H9 (cell line): ENCODE measurements around the gene ACOT11. TPM values are rescaled to one million over a fixed set of nuclear protein-coding genes. Genes with fewer than 3 reads are reported as not detected.

Source experiments
- DNase-seq: peaks from one replicate; pipeline ENCODE4 v3.0.0-alpha.2; 2017
- H2AFZ ChIP-seq: one replicate; pipeline ENCODE4 v1.6.1; 2013; ENCODE audit warnings: mild to moderate bottlenecking, low read length, control low read depth, moderate library complexity
- H2AK5ac ChIP-seq: 2 replicates; pipeline ENCODE4 v1.6.1; 2013; ENCODE audit warnings: low read length, control low read depth, mixed read lengths; ENCODE audit not compliant: insufficient read length
- H2BK120ac ChIP-seq: one replicate; pipeline ENCODE4 v1.6.1; 2013; ENCODE audit warnings: low read depth, mild to moderate bottlenecking, low read length, control low read depth, inconsistent platforms; ENCODE audit not compliant: poor library complexity, severe bottlenecking
- H2BK12ac ChIP-seq: 2 replicates; pipeline ENCODE4 v1.6.1; 2013; ENCODE audit warnings: low read length, control low read depth, mixed read lengths, low read depth; ENCODE audit not compliant: insufficient read length
- H2BK15ac ChIP-seq: 2 replicates; pipeline ENCODE4 v1.6.1; 2013; ENCODE audit warnings: low read depth, low read length, control low read depth
- H2BK20ac ChIP-seq: one replicate; pipeline ENCODE4 v1.6.1; 2013; ENCODE audit warnings: low read depth, mild to moderate bottlenecking, low read length, control low read depth, inconsistent platforms; ENCODE audit not compliant: poor library complexity, severe bottlenecking
- H2BK5ac ChIP-seq: 2 replicates; pipeline ENCODE4 v1.6.1; 2013; ENCODE audit warnings: low read length, control low read depth, mixed read lengths; ENCODE audit not compliant: insufficient read length
- H3K14ac ChIP-seq: 2 replicates; pipeline ENCODE4 v1.6.1; 2013; ENCODE audit warnings: low read length, control low read depth; ENCODE audit not compliant: insufficient read depth
- H3K18ac ChIP-seq: 2 replicates; pipeline ENCODE4 v1.6.1; 2013; ENCODE audit warnings: low read depth, mild to moderate bottlenecking, mixed read lengths, low read length, control low read depth; ENCODE audit not compliant: insufficient read length
- H3K23ac ChIP-seq: 2 replicates; pipeline ENCODE4 v1.6.1; 2013; ENCODE audit warnings: low read length, control low read depth, mixed read lengths, low read depth; ENCODE audit not compliant: insufficient read length
- H3K23me2 ChIP-seq: 2 replicates; pipeline ENCODE4 v1.6.1; 2013; ENCODE audit warnings: low read depth, mild to moderate bottlenecking, mixed read lengths, low read length, control low read depth; ENCODE audit not compliant: insufficient read length, poor library complexity, severe bottlenecking
- H3K27ac ChIP-seq: 2 replicates; pipeline ENCODE4 v1.5.1; 2013; ENCODE audit warnings: low read length, control low read depth, mixed read lengths, low read depth; ENCODE audit not compliant: insufficient read length
- H3K27me3 ChIP-seq: 2 replicates; pipeline ENCODE4 v1.6.1; 2013; ENCODE audit warnings: low read length, control low read depth, inconsistent platforms; ENCODE audit not compliant: insufficient read depth
- H3K4ac ChIP-seq: 2 replicates; pipeline ENCODE4 v1.6.1; 2013; ENCODE audit warnings: low read depth, mild to moderate bottlenecking, control low read depth, inconsistent platforms, low read length, moderate library complexity
- H3K4me1 ChIP-seq: 2 replicates; pipeline ENCODE4 v1.6.1; 2013; ENCODE audit warnings: low read length, control low read depth, inconsistent platforms; ENCODE audit not compliant: insufficient read depth
- H3K4me2 ChIP-seq: 2 replicates; pipeline ENCODE4 v1.6.1; 2013; ENCODE audit warnings: low read length, control low read depth, mixed read lengths; ENCODE audit not compliant: insufficient read length, insufficient read depth
- H3K56ac ChIP-seq: 2 replicates; pipeline ENCODE4 v1.6.1; 2013; ENCODE audit warnings: low read depth, mild to moderate bottlenecking, mixed read lengths, low read length, control low read depth; ENCODE audit not compliant: insufficient read length
- H3K79me1 ChIP-seq: 2 replicates; pipeline ENCODE4 v1.6.1; 2013; ENCODE audit warnings: low read depth, mild to moderate bottlenecking, moderate library complexity, low read length, control low read depth, inconsistent platforms; ENCODE audit not compliant: insufficient read depth, poor library complexity, severe bottlenecking
- H3K79me2 ChIP-seq: 2 replicates; pipeline ENCODE4 v1.6.1; 2013; ENCODE audit warnings: low read length, control low read depth, inconsistent platforms; ENCODE audit not compliant: insufficient read depth
- H3K9ac ChIP-seq: 2 replicates; pipeline ENCODE4 v1.6.1; 2013; ENCODE audit warnings: low read length, control low read depth, mixed read lengths; ENCODE audit not compliant: insufficient read length; ENCODE audit errors: extremely low read depth
- H3K9me3 ChIP-seq: one replicate; pipeline ENCODE4 v1.6.1; 2013; ENCODE audit warnings: low read depth, low read length, inconsistent platforms; ENCODE audit not compliant: control insufficient read depth
- H3T11ph ChIP-seq: one replicate; pipeline ENCODE4 v1.6.1; 2013; ENCODE audit warnings: mild to moderate bottlenecking, low read length, control low read depth, inconsistent platforms
- H4K20me1 ChIP-seq: one replicate; pipeline ENCODE4 v1.6.1; 2013; ENCODE audit not compliant: control insufficient read depth, insufficient read length, insufficient read depth
- H4K5ac ChIP-seq: 2 replicates; pipeline ENCODE4 v1.6.1; 2013; ENCODE audit warnings: low read depth, mild to moderate bottlenecking, mixed read lengths, low read length, control low read depth; ENCODE audit not compliant: insufficient read length
- H4K8ac ChIP-seq: replicated peaks from 2 replicates; pipeline ENCODE4 v1.6.1; 2013; ENCODE audit warnings: low read length, control low read depth, mixed read lengths, low read depth; ENCODE audit not compliant: insufficient read length
- H4K91ac ChIP-seq: 2 replicates; pipeline ENCODE4 v1.6.1; 2013; ENCODE audit warnings: low read depth, mild to moderate bottlenecking, moderate library complexity, mixed read lengths, low read length, control low read depth; ENCODE audit not compliant: insufficient read length
- H3K27ac Mint-ChIP-seq, 3 experiments: 2 replicates in 2 of 3; 3 replicates in 1 of 3; pipeline ENCODE4 v1.8.0; 2020 to 2021; ENCODE audit warnings: mixed read lengths in 3 of 3, mild to moderate bottlenecking in 1 of 3, moderate library complexity in 1 of 3
- H3K27me3 Mint-ChIP-seq: 2 replicates; pipeline ENCODE4 v1.8.0; 2021; ENCODE audit warnings: low read depth, mild to moderate bottlenecking, moderate library complexity, mixed read lengths
- H3K36me3 Mint-ChIP-seq, 3 experiments: 2 replicates in 2 of 3; 3 replicates in 1 of 3; pipeline ENCODE4 v1.8.0; 2020 to 2021; ENCODE audit warnings: low read depth in 3 of 3, mixed read lengths in 3 of 3; ENCODE audit not compliant: insufficient read depth in 1 of 3
- H3K4me1 Mint-ChIP-seq, 2 experiments: 2 replicates each; pipeline ENCODE4 v1.8.0; 2020; ENCODE audit warnings: mixed read lengths in 2 of 2
- H3K4me3 Mint-ChIP-seq, 2 experiments: 2 replicates in 1 of 2; 3 replicates in 1 of 2; pipeline ENCODE4 v1.8.0; 2020 to 2021; ENCODE audit warnings: mild to moderate bottlenecking in 2 of 2, mixed read lengths in 2 of 2, moderate library complexity in 1 of 2
- H3K9me3 Mint-ChIP-seq, 2 experiments: 2 replicates in 1 of 2; 3 replicates in 1 of 2; pipeline ENCODE4 v1.8.0; 2020; ENCODE audit warnings: mild to moderate bottlenecking in 2 of 2, mixed read lengths in 2 of 2, moderate library complexity in 1 of 2
- WGBS: extraction: QIAGEN DNeasy Blood & Tissue Kit; methylation state at CpG from one replicate; pipeline ENCODE4 v1.1.7; 2013; ENCODE audit warnings: missing lambda C conversion rate, low lambda C conversion rate, mixed read lengths; ENCODE audit not compliant: insufficient read length; ENCODE audit errors: extremely low coverage; 5-methylcytosine and 5-hydroxymethylcytosine counted together
- total RNA-seq: library from RNA; stranded (reverse); gene quantifications from 2 replicates; pipeline ENCODE4 v1.2.1, GENCODE V29; 2021
- TF ChIP-seq, protein P1 (sequence below): fragments of 200-600 bp; sonication (generic); conservative IDR thresholded peaks from 3 replicates; pipeline ENCODE4 v1.8.0; 2021; ENCODE audit warnings: antibody characterized with exemption, mild to moderate bottlenecking

ACOT11 gene
- total RNA-seq, 1 experiment from 2014 or later: 4.0 TPM

DNA sequence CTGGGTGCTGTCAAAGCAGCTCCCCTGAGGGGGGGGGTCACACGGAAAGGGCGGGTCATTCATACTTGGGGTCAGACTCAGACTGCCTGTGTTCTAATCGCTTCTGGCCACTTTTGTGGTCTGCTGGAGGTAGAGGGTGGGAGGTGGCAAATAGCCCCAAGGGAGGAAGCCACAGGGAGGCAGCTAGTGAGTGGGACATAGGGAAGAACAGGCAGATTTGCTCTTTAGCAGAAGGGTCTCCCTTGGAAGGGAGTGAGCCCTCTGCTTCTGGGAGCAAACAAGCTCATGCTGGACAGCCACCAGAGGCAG is 24.5 kb downstream of the ACOT11 start:
- no peak for DNase-seq
- H3T11ph ChIP-seq: no peak overlapping the region
- no peak overlapping the region for H2BK5ac ChIP-seq
- Mint-ChIP-seq H3K4me1 (peaks cover 48 to 59% of the 10 kb centered on the region in 2 experiments), H3K36me3 (no peaks in the 10 kb centered on the region), H3K9me3 (no peaks in the 10 kb centered on the region), H3K27me3 (no peaks in the 10 kb centered on the region), H3K4me3 (peak overlapping the region in 1 of 2 experiments; percentile 57; a peak in 2 of 5 replicates), H3K27ac (peak overlapping the region in 1 of 3 experiments; percentile 36; a peak in 1 of 7 replicates)
- no peaks in the 10 kb centered on the region for H3K79me1 ChIP-seq
- TF ChIP-seq, protein P1, sequence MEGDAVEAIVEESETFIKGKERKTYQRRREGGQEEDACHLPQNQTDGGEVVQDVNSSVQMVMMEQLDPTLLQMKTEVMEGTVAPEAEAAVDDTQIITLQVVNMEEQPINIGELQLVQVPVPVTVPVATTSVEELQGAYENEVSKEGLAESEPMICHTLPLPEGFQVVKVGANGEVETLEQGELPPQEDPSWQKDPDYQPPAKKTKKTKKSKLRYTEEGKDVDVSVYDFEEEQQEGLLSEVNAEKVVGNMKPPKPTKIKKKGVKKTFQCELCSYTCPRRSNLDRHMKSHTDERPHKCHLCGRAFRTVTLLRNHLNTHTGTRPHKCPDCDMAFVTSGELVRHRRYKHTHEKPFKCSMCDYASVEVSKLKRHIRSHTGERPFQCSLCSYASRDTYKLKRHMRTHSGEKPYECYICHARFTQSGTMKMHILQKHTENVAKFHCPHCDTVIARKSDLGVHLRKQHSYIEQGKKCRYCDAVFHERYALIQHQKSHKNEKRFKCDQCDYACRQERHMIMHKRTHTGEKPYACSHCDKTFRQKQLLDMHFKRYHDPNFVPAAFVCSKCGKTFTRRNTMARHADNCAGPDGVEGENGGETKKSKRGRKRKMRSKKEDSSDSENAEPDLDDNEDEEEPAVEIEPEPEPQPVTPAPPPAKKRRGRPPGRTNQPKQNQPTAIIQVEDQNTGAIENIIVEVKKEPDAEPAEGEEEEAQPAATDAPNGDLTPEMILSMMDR: no peak
- H3K23me2 ChIP-seq: no peaks in the 10 kb centered on the region
- no peak overlapping the region for H3K56ac ChIP-seq
- peak overlapping the region; percentile 31 for H3K14ac ChIP-seq
- H4K5ac ChIP-seq: no peak overlapping the region
- peaks cover 18% of the 10 kb centered on the region; the same call in 1 of the 2 replicates for H3K4me1 ChIP-seq
- no peaks in the 10 kb centered on the region for H3K9me3 ChIP-seq
- no peak overlapping the region for H3K4ac ChIP-seq
- WGBS: no CpG with 5 or more reads among the region's 3 CpGs
- H3K27me3 ChIP-seq: no peaks in the 10 kb centered on the region
- no peak overlapping the region for H2AFZ ChIP-seq
- no peak overlapping the region for H3K18ac ChIP-seq
- H3K9ac ChIP-seq: no peak overlapping the region
- H3K23ac ChIP-seq: no peak overlapping the region
- H4K91ac ChIP-seq: no peak overlapping the region
- no peak overlapping the region for H2BK15ac ChIP-seq
- H2BK12ac ChIP-seq: no peak overlapping the region
- H4K20me1 ChIP-seq: no peaks in the 10 kb centered on the region
- H4K8ac ChIP-seq: no peak overlapping the region
- H2BK20ac ChIP-seq: no peak overlapping the region
- no peak overlapping the region for H3K27ac ChIP-seq
- H3K4me2 ChIP-seq: no peak overlapping the region
- no peak overlapping the region for H2AK5ac ChIP-seq
- H2BK120ac ChIP-seq: no peak overlapping the region
- H3K79me2 ChIP-seq: no peaks in the 10 kb centered on the region
